LNCAP (cell line): ENCODE measurements around the gene BCAS3.

Source experiments
- CTCF ChIP-seq: fragments of 450-650 bp; IDR thresholded peaks from 2 replicates; pipeline ENCODE4 v1.5.1; 2017; ENCODE audit warnings: mild to moderate bottlenecking

The BCAS3 gene

GRCh38 chr17:61285526-61286320, 608.1 kb downstream of the BCAS3 start:
- no peak for TF ChIP-seq CTCF

GRCh38 chr17:61286449-61286848, 608.8 kb downstream of the BCAS3 start:
- TF ChIP-seq CTCF, result no peak

GRCh38 chr17:61289408-61290385, 612.0 kb downstream of the BCAS3 start:
- no peak for TF ChIP-seq CTCF

- TF ChIP-seq CTCF, result no peak
These were observed 614.0 kb downstream of the BCAS3 start for GRCh38 chr17:61291451-61292285.

- TF ChIP-seq CTCF, result no peak
These were observed 616.6 kb downstream of the BCAS3 start for GRCh38 chr17:61294286-61294685.

GRCh38 chr17:61294777-61295176, 617.1 kb downstream of the BCAS3 start:
- no peak for TF ChIP-seq CTCF

- no peak for TF ChIP-seq CTCF
These were observed 618.4 kb downstream of the BCAS3 start for GRCh38 chr17:61296058-61296457.
